Peyer's patch (tissue), 4 donors: ENCODE data around the gene DHRSX. TPM values are rescaled to one million over a fixed set of nuclear protein-coding genes. Genes with fewer than 3 reads are reported as not detected.

Experiments
- DNase-seq, 3 donors: peaks; one replicate each; pipeline ENCODE4 v3.0.0-alpha.2; 2017 to 2019
- H3K27ac ChIP-seq, 4 donors: fragments of 200-600 bp; sonication (generic); one replicate each; pipeline ENCODE4 v1.5.1; 2016 to 2019
- H3K27me3 ChIP-seq, 2 donors: fragments of 200-600 bp; sonication (generic); one replicate each; pipeline ENCODE4 v1.5.1; 2019
- H3K36me3 ChIP-seq, 3 donors: fragments of 200-600 bp; sonication (generic); one replicate each; pipeline ENCODE4 v1.5.1; 2016 to 2019
- H3K4me1 ChIP-seq, 4 donors: fragments of 200-600 bp; sonication (generic); one replicate each; pipeline ENCODE4 v1.5.1; 2016 to 2019
- H3K4me3 ChIP-seq, 4 donors: fragments of 200-600 bp; sonication (generic); 1 replicate in 3 of 4; 2 replicates in 1 of 4; pipeline ENCODE4 v1.5.1; 2016 to 2019; ENCODE audit warnings: mild to moderate bottlenecking in 1 of 4
- H3K9me3 ChIP-seq, 4 donors: fragments of 200-600 bp; sonication (generic); one replicate each; pipeline ENCODE4 v1.5.1; 2016 to 2019; ENCODE audit warnings: mild to moderate bottlenecking in 1 of 4
- CTCF ChIP-seq, 6 experiments: fragments of 450-650 bp in 4 of 6; fragments of 200-600 bp in 2 of 6; sonication (generic) in 1 of 6; IDR thresholded peaks; one replicate each; pipeline ENCODE4 v1.5.1; 2017 to 2019; ENCODE audit warnings: antibody characterized with exemption in 6 of 6, mild to moderate bottlenecking in 3 of 6, moderate library complexity in 1 of 6
- POLR2A ChIP-seq, 2 donors: fragments of 450-650 bp; IDR thresholded peaks; one replicate each; pipeline ENCODE4 v1.5.1; 2017; ENCODE audit warnings: antibody characterized with exemption in 2 of 2, mild to moderate bottlenecking in 2 of 2, moderate library complexity in 2 of 2
- total RNA-seq, 4 donors: library from RNA; depleted of rRNA; stranded (reverse); fragments of >200 nt; gene quantifications; one replicate each; pipeline ENCODE4 v1.1.0, GENCODE V29; 2016

Gene DHRSX
- total RNA-seq, 4 donors from 2014 or later = 21.5 to 55.4 (median 40.4) TPM

DNA sequence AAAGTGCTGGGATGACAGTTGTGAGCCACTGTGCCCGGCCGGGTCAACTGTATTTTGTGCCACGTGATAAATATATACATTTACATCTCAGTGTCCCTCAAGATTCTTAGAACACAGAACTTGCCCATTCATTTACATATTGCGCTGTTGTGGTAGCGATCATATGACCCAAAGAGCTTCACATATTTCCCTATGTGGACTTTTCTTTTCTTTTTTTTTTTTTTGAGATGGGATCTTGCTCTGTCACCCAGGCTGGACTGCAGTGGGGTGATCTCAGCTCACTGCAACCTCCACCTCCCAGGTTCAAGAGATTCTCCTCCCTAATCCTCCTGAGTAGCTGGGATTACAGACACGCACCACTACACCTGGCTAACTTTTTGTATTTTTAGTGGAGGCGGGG is 180.7 kb downstream of the DHRSX start:
- H3K27ac ChIP-seq = no peak overlapping the region
- TF ChIP-seq POLR2A (IDR thresholded peaks at IDR 0.05) = no peak
- TF ChIP-seq CTCF (IDR thresholded peaks at IDR 0.05) = no peak

GRCh38 chrX:2318371-2318770 is 182.4 kb downstream of the DHRSX start:
- Histone ChIP-seq H3K9me3 (no peaks in the 10 kb centered on the region), H3K27ac (no peak overlapping the region), H3K27me3 (no peaks in the 10 kb centered on the region), H3K36me3 (no peaks in the 10 kb centered on the region), H3K4me3 (no peak overlapping the region), H3K4me1 (no peaks in the 10 kb centered on the region)
- DNase-seq = no peak
- TF ChIP-seq POLR2A (IDR thresholded peaks at IDR 0.05) (no peak), CTCF (IDR thresholded peaks at IDR 0.05) (no peak)

More for the DNA sequence above, 180.7 kb downstream of the DHRSX start:
- Histone ChIP-seq H3K4me1 (no peaks in the 10 kb centered on the region), H3K9me3 (no peaks in the 10 kb centered on the region), H3K4me3 (no peak overlapping the region), H3K36me3 (no peaks in the 10 kb centered on the region), H3K27me3 (no peaks in the 10 kb centered on the region)
- DNase-seq = no peak

DNA sequence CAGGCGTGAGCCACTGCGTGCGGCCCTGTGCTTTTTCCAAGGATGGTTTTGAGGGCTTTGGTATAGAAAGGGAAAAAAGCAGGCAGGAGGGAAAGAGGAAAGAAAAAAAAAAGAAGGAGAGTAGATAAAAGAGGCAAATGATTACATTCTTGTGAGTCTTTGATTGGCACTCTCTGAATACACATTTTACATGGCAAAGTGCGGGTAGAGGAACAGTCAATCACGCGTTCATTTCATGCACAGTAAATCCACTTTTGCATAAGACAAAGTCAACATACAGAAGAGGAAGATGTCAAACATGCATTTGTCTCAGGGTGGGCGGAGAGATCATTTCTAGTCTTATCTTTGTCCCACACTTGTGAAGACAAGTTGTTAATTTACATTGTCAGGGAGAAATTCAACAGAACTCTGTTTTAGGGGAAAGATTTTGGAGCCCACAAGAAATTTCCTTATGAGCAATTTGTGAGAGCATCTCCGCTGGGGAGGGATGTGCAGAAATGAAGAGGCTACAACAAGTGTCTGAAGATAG is 183.2 kb downstream of the DHRSX start:
- DNase-seq = no peak
- no peaks in the 10 kb centered on the region for H3K9me3 ChIP-seq
- no peaks in the 10 kb centered on the region for H3K4me1 ChIP-seq
- no peak for TF ChIP-seq POLR2A (IDR thresholded peaks at IDR 0.05)
- no peak for TF ChIP-seq CTCF (IDR thresholded peaks at IDR 0.05)
- H3K4me3 ChIP-seq = no peak overlapping the region
- no peaks in the 10 kb centered on the region for H3K27me3 ChIP-seq
- no peak overlapping the region for H3K27ac ChIP-seq
- no peaks in the 10 kb centered on the region for H3K36me3 ChIP-seq

DNA sequence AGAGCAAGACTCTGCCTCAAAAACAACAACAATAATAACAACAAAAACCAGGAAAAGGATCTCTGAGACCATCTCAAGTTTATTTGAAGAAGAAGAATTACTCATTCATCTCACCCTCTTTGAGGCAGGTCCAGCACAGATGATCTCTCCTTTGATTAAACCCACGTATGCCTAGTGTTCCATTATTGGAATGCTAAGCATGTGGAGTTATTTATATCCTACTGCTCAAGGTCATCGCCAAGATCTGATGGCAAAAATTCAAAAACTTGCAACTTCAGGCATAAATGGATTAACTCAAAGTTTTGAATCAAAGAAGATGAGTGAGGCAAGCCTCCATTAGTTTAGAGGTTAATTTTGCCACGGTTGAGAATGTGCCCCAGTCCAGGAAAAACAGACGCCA is 184.2 kb downstream of the DHRSX start:
- Histone ChIP-seq H3K4me3 (no peak overlapping the region), H3K36me3 (no peaks in the 10 kb centered on the region), H3K27me3 (no peaks in the 10 kb centered on the region), H3K9me3 (no peaks in the 10 kb centered on the region), H3K27ac (no peak overlapping the region), H3K4me1 (no peaks in the 10 kb centered on the region)
- TF ChIP-seq POLR2A (IDR thresholded peaks at IDR 0.05) (no peak), CTCF (IDR thresholded peaks at IDR 0.05) (no peak)
- DNase-seq = no peak

DNA sequence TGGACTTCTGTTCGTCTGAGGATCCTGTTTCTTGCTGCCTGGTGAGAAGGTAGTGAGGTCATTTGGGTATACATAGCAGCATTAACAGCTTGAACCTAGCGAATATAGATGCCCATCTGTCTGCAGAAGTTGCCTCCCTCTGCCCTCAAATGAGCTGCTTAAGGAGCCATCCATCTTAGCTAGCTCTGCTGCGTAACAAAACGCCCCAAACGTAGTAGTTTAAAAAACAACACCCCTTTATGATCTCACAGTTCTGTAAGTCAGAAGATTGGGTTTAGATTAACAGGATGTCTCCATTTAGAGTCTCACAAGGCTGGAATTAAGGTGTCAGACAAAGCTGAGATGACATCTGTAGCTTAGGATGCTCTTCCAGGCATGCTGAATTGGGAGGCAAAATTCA is 185.3 kb downstream of the DHRSX start:
- Histone ChIP-seq H3K4me1 (no peaks in the 10 kb centered on the region), H3K9me3 (no peaks in the 10 kb centered on the region), H3K36me3 (no peaks in the 10 kb centered on the region), H3K27me3 (no peaks in the 10 kb centered on the region), H3K27ac (no peak overlapping the region), H3K4me3 (no peak overlapping the region)
- TF ChIP-seq POLR2A (IDR thresholded peaks at IDR 0.05) = no peak
- TF ChIP-seq CTCF (IDR thresholded peaks at IDR 0.05) = no peak
- no peak for DNase-seq

- Histone ChIP-seq H3K27ac (no peak overlapping the region), H3K9me3 (no peaks in the 10 kb centered on the region), H3K27me3 (no peaks in the 10 kb centered on the region), H3K36me3 (no peaks in the 10 kb centered on the region), H3K4me1 (no peaks in the 10 kb centered on the region), H3K4me3 (no peak overlapping the region)
- no peak for DNase-seq
- TF ChIP-seq CTCF (IDR thresholded peaks at IDR 0.05) = no peak
- no peak for TF ChIP-seq POLR2A (IDR thresholded peaks at IDR 0.05)
Observed at GRCh38 chrX:2314831-2315365, 185.9 kb downstream of the DHRSX start.
